Liver (tissue), 9 donors: Measurements from ENCODE around the gene SMC2. TPM values are rescaled to one million over a fixed set of nuclear protein-coding genes. Genes with fewer than 3 reads are reported as not detected.

ENCODE experiments used
- DNase-seq: peaks from one replicate; pipeline ENCODE4 v3.0.0-alpha.2; 2017; ENCODE audit warnings: low spot score
- H3K27ac ChIP-seq, 2 donors: one replicate each; pipeline ENCODE4 v1.7.0; 2013; ENCODE audit warnings: inconsistent platforms in 2 of 2, low read length in 2 of 2, control low read depth in 1 of 2, low read depth in 1 of 2, mild to moderate bottlenecking in 1 of 2
- H3K27me3 ChIP-seq, 4 donors: one replicate each; pipeline versions ENCODE4 v1.6.1 to v1.7.0; 2013; ENCODE audit warnings: low read length in 3 of 4, inconsistent platforms in 1 of 4, mild to moderate bottlenecking in 1 of 4, moderate library complexity in 1 of 4; ENCODE audit not compliant: control insufficient read depth in 4 of 4, insufficient read depth in 4 of 4
- H3K36me3 ChIP-seq, 4 donors: one replicate each; pipeline versions ENCODE4 v1.6.1 to v1.7.0; 2013; ENCODE audit warnings: low read length in 3 of 4, mild to moderate bottlenecking in 3 of 4, low read depth in 1 of 4, moderate library complexity in 1 of 4; ENCODE audit not compliant: control insufficient read depth in 4 of 4, insufficient read depth in 3 of 4
- H3K4me1 ChIP-seq, 4 donors: one replicate each; pipeline versions ENCODE4 v1.6.1 to v1.7.0; 2013; ENCODE audit warnings: low read length in 3 of 4, mild to moderate bottlenecking in 3 of 4, moderate library complexity in 1 of 4; ENCODE audit not compliant: control insufficient read depth in 4 of 4, insufficient read depth in 4 of 4
- H3K4me3 ChIP-seq, 3 donors: one replicate each; pipeline versions ENCODE4 v1.6.1 to v1.7.0; 2013; ENCODE audit warnings: low read length in 3 of 3, control low read depth in 1 of 3, low read depth in 1 of 3, mild to moderate bottlenecking in 1 of 3
- H3K9ac ChIP-seq, 2 donors: one replicate each; pipeline ENCODE4 v1.7.0; 2013; ENCODE audit warnings: low read length in 2 of 2, mild to moderate bottlenecking in 2 of 2, moderate library complexity in 2 of 2, control low read depth in 1 of 2, low read depth in 1 of 2
- H3K9me3 ChIP-seq, 4 donors: one replicate each; pipeline versions ENCODE4 v1.6.1 to v1.7.0; 2013; ENCODE audit warnings: low read length in 3 of 4; ENCODE audit not compliant: control insufficient read depth in 4 of 4
- EGR1 ChIP-seq, 2 donors: IDR thresholded peaks; 2 replicates each; pipeline ENCODE4 v1.6.1; 2016 to 2018; ENCODE audit warnings: antibody characterized with exemption in 2 of 2, low read depth in 2 of 2
- FOXA1 ChIP-seq: IDR thresholded peaks from 2 replicates; pipeline ENCODE4 v1.6.1; 2016; ENCODE audit warnings: antibody characterized with exemption
- FOXA2 ChIP-seq: IDR thresholded peaks from 2 replicates; pipeline ENCODE4 v1.6.1; 2016; ENCODE audit warnings: antibody characterized with exemption
- GABPA ChIP-seq, 2 donors: IDR thresholded peaks in 1 of 2; conservative IDR thresholded peaks in 1 of 2; 2 replicates each; pipeline ENCODE4 v1.6.1; 2016; ENCODE audit warnings: antibody characterized with exemption in 2 of 2, mild to moderate bottlenecking in 1 of 2, moderate library complexity in 1 of 2
- HNF4A ChIP-seq, 2 donors: conservative IDR thresholded peaks; 2 replicates each; pipeline ENCODE4 v1.6.1; 2016; ENCODE audit warnings: antibody characterized with exemption in 2 of 2, mild to moderate bottlenecking in 2 of 2
- HNF4G ChIP-seq: IDR thresholded peaks from 2 replicates; pipeline ENCODE4 v1.6.1; 2016; ENCODE audit warnings: antibody characterized with exemption
- JUND ChIP-seq, 2 donors: IDR thresholded peaks; 2 replicates each; pipeline ENCODE4 v1.6.1; 2016; ENCODE audit warnings: antibody characterized with exemption in 2 of 2
- NR2F2 ChIP-seq: IDR thresholded peaks from 2 replicates; pipeline ENCODE4 v1.6.1; 2016; ENCODE audit warnings: antibody characterized with exemption
- RAD21 ChIP-seq, 2 donors: IDR thresholded peaks; 2 replicates each; pipeline ENCODE4 v1.6.1; 2016; ENCODE audit warnings: antibody characterized with exemption in 2 of 2, mild to moderate bottlenecking in 2 of 2
- RXRA ChIP-seq, 2 donors: IDR thresholded peaks; 2 replicates each; pipeline ENCODE4 v1.6.1; 2017 to 2018; ENCODE audit warnings: antibody characterized with exemption in 2 of 2, mild to moderate bottlenecking in 1 of 2
- SP1 ChIP-seq: IDR thresholded peaks from 2 replicates; pipeline ENCODE4 v1.6.1; 2018; ENCODE audit warnings: antibody characterized with exemption, mild to moderate bottlenecking
- TAF1 ChIP-seq: conservative IDR thresholded peaks from 2 replicates; pipeline ENCODE4 v1.6.1; 2016; ENCODE audit warnings: antibody characterized with exemption, mild to moderate bottlenecking
- YY1 ChIP-seq: IDR thresholded peaks from 2 replicates; pipeline ENCODE4 v1.6.1; 2016; ENCODE audit warnings: antibody characterized with exemption, mild to moderate bottlenecking
- WGBS: extraction: QIAGEN DNeasy Blood & Tissue Kit; methylation state at CpG from one replicate; pipeline ENCODE4 v1.1.7; 2013; 5-methylcytosine and 5-hydroxymethylcytosine counted together
- polyA plus RNA-seq, 2 donors: library from polyadenylated mRNA; stranded (reverse) in 1 of 2; unstranded in 1 of 2; fragments of 200-250 nt in 1 of 2; fragments of >200 nt in 1 of 2; fragmentation: Nextera tagmentation in 1 of 2; extraction: Ambion mirVana in 1 of 2; gene quantifications; one replicate each; pipeline versions ENCODE4 v1.2.1 to v1.2.3, GENCODE V29; 2013 to 2015
- total RNA-seq, 2 donors: library from RNA; depleted of rRNA; stranded (reverse); fragments of >200 nt; gene quantifications; one replicate each; pipeline ENCODE4 v1.2.3, GENCODE V29; 2014
- TF ChIP-seq, protein P1 (sequence below): fragments of 150-350 bp; IDR thresholded peaks from 2 replicates; pipeline ENCODE4 v1.5.1; 2017; ENCODE audit warnings: improper control_type of control experiment, low read depth, low read length; ENCODE audit not compliant: missing input control
- TF ChIP-seq, protein P2 (sequence below): IDR thresholded peaks from 2 replicates; pipeline ENCODE4 v1.6.1; 2016; ENCODE audit warnings: antibody characterized with exemption
- TF ChIP-seq, protein P3 (sequence below): IDR thresholded peaks from 2 replicates; pipeline ENCODE4 v1.6.1; 2016; ENCODE audit warnings: antibody characterized with exemption, mild to moderate bottlenecking
- TF ChIP-seq, protein P4 (sequence below): IDR thresholded peaks from 2 replicates; pipeline ENCODE4 v1.6.1; 2016; ENCODE audit warnings: antibody characterized with exemption
- TF ChIP-seq, protein P5 (sequence below): IDR thresholded peaks from 2 replicates; pipeline ENCODE4 v1.6.1; 2016; ENCODE audit warnings: antibody characterized with exemption
- donor health status: healthy.
- donor health status: healthy.
- donor health status: healthy.
- donor health status: healthy.
- donor health status: healthy.

SMC2 gene
- total and polyA plus RNA-seq, 4 donors, result 2.1 to 26.3 (median 4.3) TPM

DNA sequence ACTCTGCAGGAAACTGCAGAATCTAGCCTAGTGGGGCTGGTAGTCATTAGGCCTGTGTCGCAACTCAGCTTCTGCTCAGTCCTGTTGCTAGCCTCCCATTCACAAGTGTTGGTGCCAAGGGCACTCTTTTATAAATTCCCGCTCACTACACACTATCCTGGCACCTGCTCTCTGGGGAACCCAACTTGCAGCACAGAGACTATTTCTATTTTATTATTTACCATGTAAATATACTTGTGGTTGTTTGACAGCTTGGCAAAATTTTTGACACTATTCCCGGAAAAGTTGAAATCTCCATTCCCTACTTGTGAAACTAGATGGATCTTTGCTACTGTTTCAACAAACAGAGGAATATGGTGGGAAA, 20.4 kb upstream of the SMC2 start:
- DNase-seq, result no peak
- H3K27ac ChIP-seq, result peak overlapping the region in 1 of 2 donors; percentile 21
- H3K9ac ChIP-seq, result no peak overlapping the region
- H3K4me1 ChIP-seq, result peaks cover 7 to 15% (median 13%) of the 10 kb centered on the region in 4 donors
- no peak overlapping the region for H3K4me3 ChIP-seq
- H3K9me3 ChIP-seq, result no peaks in the 10 kb centered on the region
- WGBS, result 36% methylated on average over 3 of the region's 3 CpGs
- H3K36me3 ChIP-seq, result no peaks in the 10 kb centered on the region
- H3K27me3 ChIP-seq, result peaks cover 0 to 4% (median 0%) of the 10 kb centered on the region in 4 donors
- TF ChIP-seq JUND (IDR thresholded peaks at IDR 0.05), result peak in 1 of 2 donors; percentile 61
- no peak for TF ChIP-seq GABPA (IDR thresholded peaks at IDR 0.05 in 1 of 2, conservative IDR thresholded peaks at IDR 0.05 in 1 of 2)
- TF ChIP-seq, protein P1, sequence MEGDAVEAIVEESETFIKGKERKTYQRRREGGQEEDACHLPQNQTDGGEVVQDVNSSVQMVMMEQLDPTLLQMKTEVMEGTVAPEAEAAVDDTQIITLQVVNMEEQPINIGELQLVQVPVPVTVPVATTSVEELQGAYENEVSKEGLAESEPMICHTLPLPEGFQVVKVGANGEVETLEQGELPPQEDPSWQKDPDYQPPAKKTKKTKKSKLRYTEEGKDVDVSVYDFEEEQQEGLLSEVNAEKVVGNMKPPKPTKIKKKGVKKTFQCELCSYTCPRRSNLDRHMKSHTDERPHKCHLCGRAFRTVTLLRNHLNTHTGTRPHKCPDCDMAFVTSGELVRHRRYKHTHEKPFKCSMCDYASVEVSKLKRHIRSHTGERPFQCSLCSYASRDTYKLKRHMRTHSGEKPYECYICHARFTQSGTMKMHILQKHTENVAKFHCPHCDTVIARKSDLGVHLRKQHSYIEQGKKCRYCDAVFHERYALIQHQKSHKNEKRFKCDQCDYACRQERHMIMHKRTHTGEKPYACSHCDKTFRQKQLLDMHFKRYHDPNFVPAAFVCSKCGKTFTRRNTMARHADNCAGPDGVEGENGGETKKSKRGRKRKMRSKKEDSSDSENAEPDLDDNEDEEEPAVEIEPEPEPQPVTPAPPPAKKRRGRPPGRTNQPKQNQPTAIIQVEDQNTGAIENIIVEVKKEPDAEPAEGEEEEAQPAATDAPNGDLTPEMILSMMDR, result no peak
- TF ChIP-seq SP1, result peak; percentile 17
- TF ChIP-seq RXRA (IDR thresholded peaks at IDR 0.05), result peak; percentile 27 to 71
- no peak for TF ChIP-seq NR2F2
- peak; percentile 44 to 74 for TF ChIP-seq HNF4A (conservative IDR thresholded peaks at IDR 0.05)
- TF ChIP-seq, protein P2, sequence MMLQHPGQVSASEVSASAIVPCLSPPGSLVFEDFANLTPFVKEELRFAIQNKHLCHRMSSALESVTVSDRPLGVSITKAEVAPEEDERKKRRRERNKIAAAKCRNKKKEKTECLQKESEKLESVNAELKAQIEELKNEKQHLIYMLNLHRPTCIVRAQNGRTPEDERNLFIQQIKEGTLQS, result peak; percentile 13
- TF ChIP-seq FOXA2, result no peak
- TF ChIP-seq, protein P3, sequence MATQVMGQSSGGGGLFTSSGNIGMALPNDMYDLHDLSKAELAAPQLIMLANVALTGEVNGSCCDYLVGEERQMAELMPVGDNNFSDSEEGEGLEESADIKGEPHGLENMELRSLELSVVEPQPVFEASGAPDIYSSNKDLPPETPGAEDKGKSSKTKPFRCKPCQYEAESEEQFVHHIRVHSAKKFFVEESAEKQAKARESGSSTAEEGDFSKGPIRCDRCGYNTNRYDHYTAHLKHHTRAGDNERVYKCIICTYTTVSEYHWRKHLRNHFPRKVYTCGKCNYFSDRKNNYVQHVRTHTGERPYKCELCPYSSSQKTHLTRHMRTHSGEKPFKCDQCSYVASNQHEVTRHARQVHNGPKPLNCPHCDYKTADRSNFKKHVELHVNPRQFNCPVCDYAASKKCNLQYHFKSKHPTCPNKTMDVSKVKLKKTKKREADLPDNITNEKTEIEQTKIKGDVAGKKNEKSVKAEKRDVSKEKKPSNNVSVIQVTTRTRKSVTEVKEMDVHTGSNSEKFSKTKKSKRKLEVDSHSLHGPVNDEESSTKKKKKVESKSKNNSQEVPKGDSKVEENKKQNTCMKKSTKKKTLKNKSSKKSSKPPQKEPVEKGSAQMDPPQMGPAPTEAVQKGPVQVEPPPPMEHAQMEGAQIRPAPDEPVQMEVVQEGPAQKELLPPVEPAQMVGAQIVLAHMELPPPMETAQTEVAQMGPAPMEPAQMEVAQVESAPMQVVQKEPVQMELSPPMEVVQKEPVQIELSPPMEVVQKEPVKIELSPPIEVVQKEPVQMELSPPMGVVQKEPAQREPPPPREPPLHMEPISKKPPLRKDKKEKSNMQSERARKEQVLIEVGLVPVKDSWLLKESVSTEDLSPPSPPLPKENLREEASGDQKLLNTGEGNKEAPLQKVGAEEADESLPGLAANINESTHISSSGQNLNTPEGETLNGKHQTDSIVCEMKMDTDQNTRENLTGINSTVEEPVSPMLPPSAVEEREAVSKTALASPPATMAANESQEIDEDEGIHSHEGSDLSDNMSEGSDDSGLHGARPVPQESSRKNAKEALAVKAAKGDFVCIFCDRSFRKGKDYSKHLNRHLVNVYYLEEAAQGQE, result peak; percentile 58
- TF ChIP-seq YY1, result peak; percentile 53
- TF ChIP-seq TAF1, result no peak
- TF ChIP-seq EGR1 (IDR thresholded peaks at IDR 0.05; ENCODE audit: low read depth in 2 of 2), result peak in 1 of 2 donors; percentile 44
- TF ChIP-seq, protein P4, sequence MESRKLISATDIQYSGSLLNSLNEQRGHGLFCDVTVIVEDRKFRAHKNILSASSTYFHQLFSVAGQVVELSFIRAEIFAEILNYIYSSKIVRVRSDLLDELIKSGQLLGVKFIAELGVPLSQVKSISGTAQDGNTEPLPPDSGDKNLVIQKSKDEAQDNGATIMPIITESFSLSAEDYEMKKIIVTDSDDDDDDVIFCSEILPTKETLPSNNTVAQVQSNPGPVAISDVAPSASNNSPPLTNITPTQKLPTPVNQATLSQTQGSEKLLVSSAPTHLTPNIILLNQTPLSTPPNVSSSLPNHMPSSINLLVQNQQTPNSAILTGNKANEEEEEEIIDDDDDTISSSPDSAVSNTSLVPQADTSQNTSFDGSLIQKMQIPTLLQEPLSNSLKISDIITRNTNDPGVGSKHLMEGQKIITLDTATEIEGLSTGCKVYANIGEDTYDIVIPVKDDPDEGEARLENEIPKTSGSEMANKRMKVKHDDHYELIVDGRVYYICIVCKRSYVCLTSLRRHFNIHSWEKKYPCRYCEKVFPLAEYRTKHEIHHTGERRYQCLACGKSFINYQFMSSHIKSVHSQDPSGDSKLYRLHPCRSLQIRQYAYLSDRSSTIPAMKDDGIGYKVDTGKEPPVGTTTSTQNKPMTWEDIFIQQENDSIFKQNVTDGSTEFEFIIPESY, result peak; percentile 79
- TF ChIP-seq HNF4G, result no peak
- TF ChIP-seq, protein P5, sequence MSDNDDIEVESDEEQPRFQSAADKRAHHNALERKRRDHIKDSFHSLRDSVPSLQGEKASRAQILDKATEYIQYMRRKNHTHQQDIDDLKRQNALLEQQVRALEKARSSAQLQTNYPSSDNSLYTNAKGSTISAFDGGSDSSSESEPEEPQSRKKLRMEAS, result peak; percentile 48
- no peak for TF ChIP-seq FOXA1
- TF ChIP-seq RAD21 (IDR thresholded peaks at IDR 0.05), result peak in 1 of 2 donors; percentile 24
